Lower lobe of right lung (tissue), 2 donors: ENCODE results near the gene SEMA6D. TPM values are rescaled to one million over a fixed set of nuclear protein-coding genes. Genes with fewer than 3 reads are reported as not detected.

Experiments
- ATAC-seq, 2 donors: fragments of 200-7000 bp; cut with Tn5 transposase; one replicate each; pipeline ENCODE4 v1.9.1; 2020 to 2022; ENCODE audit warnings: mild to moderate bottlenecking in 2 of 2, moderate library complexity in 2 of 2
- DNase-seq: peaks from one replicate; pipeline ENCODE4 v3.0.0-alpha.2; 2020
- H3K27ac ChIP-seq: fragments of 200-600 bp; one replicate; pipeline ENCODE4 v1.8.0; 2022
- H3K27me3 ChIP-seq: fragments of 200-600 bp; one replicate; pipeline ENCODE4 v1.8.0; 2022; ENCODE audit warnings: low read depth
- H3K36me3 ChIP-seq: fragments of 200-600 bp; one replicate; pipeline ENCODE4 v1.8.0; 2022; ENCODE audit warnings: mild to moderate bottlenecking
- H3K4me1 ChIP-seq: fragments of 200-600 bp; one replicate; pipeline ENCODE4 v1.8.0; 2022
- H3K4me3 ChIP-seq: fragments of 200-600 bp; one replicate; pipeline ENCODE4 v1.8.0; 2022; ENCODE audit warnings: mild to moderate bottlenecking
- H3K9me3 ChIP-seq: fragments of 200-600 bp; one replicate; pipeline ENCODE4 v1.8.0; 2022
- CTCF ChIP-seq: fragments of 200-600 bp; IDR thresholded peaks from one replicate; pipeline ENCODE4 v1.8.0; 2022; ENCODE audit warnings: antibody characterized with exemption, mild to moderate bottlenecking
- intact Hi-C: fragments of 100-400 bp; cut with DNase I; formaldehyde crosslinking; loops from one replicate; pipeline ENCODE4 v1.11.0; 2022
- total RNA-seq: library from RNA; stranded (reverse); fragmentation: NEBNext Ultra II Directional; extraction: Animal tissue kit (Norgen Biotek cat#: 25700); gene quantifications from one replicate; pipeline ENCODE4 v1.2.1, GENCODE V29; 2021
- donor health status: DM: no; HTN: yes; CAD: no; lungs with severe emphysema.

SEMA6D gene
- total RNA-seq, 1 donor from 2014 or later = 10.2 TPM

DNA sequence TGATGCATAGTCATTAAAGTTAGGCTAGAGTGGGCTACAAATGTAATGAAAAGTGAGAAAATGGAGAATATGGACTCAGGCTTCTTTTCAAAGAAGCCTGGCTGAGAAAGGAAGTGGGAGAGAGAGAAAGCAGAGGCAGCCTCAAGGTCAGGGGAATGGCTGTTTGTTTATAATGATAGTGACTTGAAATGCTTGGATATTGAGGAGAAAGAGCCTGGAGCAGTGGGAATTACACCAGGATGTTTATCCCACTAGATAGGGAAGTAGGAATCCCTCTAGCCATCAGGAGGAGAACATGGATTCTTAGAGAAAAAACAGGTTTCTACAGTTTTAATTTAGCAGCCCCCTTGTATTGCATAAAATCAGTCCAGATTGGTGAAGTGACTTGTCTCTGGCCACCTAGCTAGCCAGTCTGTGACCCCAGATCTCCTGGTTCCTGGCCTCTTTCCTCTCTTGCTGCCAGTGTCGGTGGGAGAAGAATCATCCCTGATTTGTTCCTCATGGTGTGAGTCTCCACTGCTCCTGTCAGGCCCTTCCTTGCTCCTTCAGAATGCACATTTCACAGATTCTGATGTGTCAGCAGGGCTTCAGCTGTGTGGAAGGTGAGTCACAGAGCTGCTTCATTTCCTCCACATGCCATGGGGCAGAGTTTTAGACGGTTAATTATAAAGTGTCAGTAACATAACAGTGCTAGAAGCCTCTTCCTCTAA lies 32.9 kb downstream of the SEMA6D start:
- ATAC-seq (peak in 1 of 2 donors; percentile 18), DNase-seq (no peak)
- no peak overlapping the region for H3K4me3 ChIP-seq
- no peaks in the 10 kb centered on the region for H3K4me1 ChIP-seq
- no peak overlapping the region for H3K27ac ChIP-seq
- peaks cover 17% of the 10 kb centered on the region for H3K9me3 ChIP-seq
- H3K36me3 ChIP-seq = no peaks in the 10 kb centered on the region
- intact Hi-C loops = no loop called here
- no peaks in the 10 kb centered on the region for H3K27me3 ChIP-seq
- TF ChIP-seq CTCF = no peak

- H3K4me1 ChIP-seq = no peaks in the 10 kb centered on the region
- intact Hi-C loops = no loop called here
- no peak overlapping the region for H3K27ac ChIP-seq
- TF ChIP-seq CTCF = no peak
- H3K27me3 ChIP-seq = no peaks in the 10 kb centered on the region
- DNase-seq (no peak), ATAC-seq (no peak)
- H3K36me3 ChIP-seq = no peaks in the 10 kb centered on the region
- peaks cover 17% of the 10 kb centered on the region for H3K9me3 ChIP-seq
- H3K4me3 ChIP-seq = no peak overlapping the region
Observed at GRCh38 chr15:47750740-47751262, 33.5 kb downstream of the SEMA6D start.

- intact Hi-C loops = no loop called here
- Histone ChIP-seq H3K4me3 (no peak overlapping the region), H3K4me1 (no peaks in the 10 kb centered on the region), H3K36me3 (no peaks in the 10 kb centered on the region), H3K9me3 (peaks cover 17% of the 10 kb centered on the region), H3K27ac (no peak overlapping the region), H3K27me3 (no peaks in the 10 kb centered on the region)
- no peak for TF ChIP-seq CTCF
- ATAC-seq (no peak), DNase-seq (no peak)
Observed at GRCh38 chr15:47753591-47753990, 36.3 kb downstream of the SEMA6D start.

DNA sequence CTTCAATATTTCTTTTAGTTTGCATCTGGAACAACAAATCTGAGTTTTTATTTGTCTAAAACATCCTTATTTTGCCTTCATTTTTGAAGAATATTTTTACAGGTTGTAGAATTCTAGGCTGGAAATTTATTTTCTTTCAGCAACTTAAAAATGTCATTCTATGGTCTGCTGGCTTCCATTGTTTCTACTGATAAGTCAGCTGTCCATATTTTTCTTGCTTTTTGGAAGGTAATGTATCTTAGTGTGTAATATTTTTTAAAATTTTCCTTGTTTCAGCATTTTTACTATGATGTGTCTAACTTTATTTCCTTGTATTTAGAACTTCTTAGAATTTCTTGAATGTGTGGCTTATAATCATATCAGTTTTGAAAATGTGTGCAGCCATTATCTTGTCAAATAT lies 37.0 kb downstream of the SEMA6D start:
- no peak for ATAC-seq
- no peaks in the 10 kb centered on the region for H3K27me3 ChIP-seq
- H3K9me3 ChIP-seq = peaks cover 17% of the 10 kb centered on the region
- no peak for TF ChIP-seq CTCF
- H3K36me3 ChIP-seq = no peaks in the 10 kb centered on the region
- H3K4me3 ChIP-seq = no peak overlapping the region
- DNase-seq = no peak
- intact Hi-C loops = no loop called here
- no peak overlapping the region for H3K27ac ChIP-seq
- no peaks in the 10 kb centered on the region for H3K4me1 ChIP-seq

GRCh38 chr15:47755941-47756340 lies 38.6 kb downstream of the SEMA6D start:
- TF ChIP-seq CTCF = no peak
- ATAC-seq (no peak), DNase-seq (no peak)
- intact Hi-C loops = no loop called here
- Histone ChIP-seq H3K27ac (no peak overlapping the region), H3K4me3 (no peak overlapping the region), H3K9me3 (peaks cover 17% of the 10 kb centered on the region), H3K27me3 (no peaks in the 10 kb centered on the region), H3K4me1 (no peaks in the 10 kb centered on the region), H3K36me3 (no peaks in the 10 kb centered on the region)
